Right renal pelvis (tissue), 4 donors: ENCODE results near the gene IHH. TPM values are rescaled to one million over a fixed set of nuclear protein-coding genes. Genes with fewer than 3 reads are reported as not detected.

ENCODE experiments used
- DNase-seq, 4 donors: peaks; one replicate each; pipeline ENCODE4 v3.0.0-alpha.2; 2013; ENCODE audit warnings: low read depth in 4 of 4, low spot score in 3 of 4, missing footprints in 1 of 4
- polyA plus RNA-seq, 4 donors: library from polyadenylated mRNA; unstranded; fragments of 120-200 nt; gene quantifications; one replicate each; pipeline ENCODE4 v1.2.1, GENCODE V29; 2013; ENCODE audit not compliant: insufficient read length in 4 of 4

Gene IHH
- polyA plus RNA-seq, result 1 to 10 TPM; 1.5 to 2.5 (median 1.8) TPM

GRCh38 chr2:219060821-219061791, at the start of gene IHH:
IHH (minus strand) TSS chr2:219060921; CDS start chr2:219060467, 454 bp downstream.
- DNase-seq, result no peak

GRCh38 chr2:219109471-219109870, 48.8 kb upstream of the IHH start:
- no peak for DNase-seq

GRCh38 chr2:219107758-219108157, 47.0 kb upstream of the IHH start:
- no peak for DNase-seq

GRCh38 chr2:219106251-219106650, 45.5 kb upstream of the IHH start:
- DNase-seq, result no peak

GRCh38 chr2:219104107-219105035, 43.6 kb upstream of the IHH start:
- no peak for DNase-seq

- no peak for DNase-seq
Measured at GRCh38 chr2:219099329-219099728, 38.6 kb upstream of the IHH start.

GRCh38 chr2:219095406-219095935, 34.8 kb upstream of the IHH start:
- DNase-seq, result no peak

GRCh38 chr2:219094171-219094570, 33.5 kb upstream of the IHH start:
- no peak for DNase-seq

GRCh38 chr2:219090436-219091299, 29.9 kb upstream of the IHH start:
- no peak for DNase-seq

GRCh38 chr2:219089330-219089729, 28.6 kb upstream of the IHH start:
- DNase-seq, result no peak

GRCh38 chr2:219087848-219088247, 27.1 kb upstream of the IHH start:
- DNase-seq, result no peak

GRCh38 chr2:219087361-219087760, 26.6 kb upstream of the IHH start:
- DNase-seq, result no peak

GRCh38 chr2:219086196-219086595, 25.5 kb upstream of the IHH start:
- no peak for DNase-seq

- no peak for DNase-seq
Measured at GRCh38 chr2:219084791-219085190, 24.1 kb upstream of the IHH start.

GRCh38 chr2:219082332-219082958, 21.7 kb upstream of the IHH start:
- DNase-seq, result no peak

- DNase-seq, result no peak
Measured at GRCh38 chr2:219081701-219082331, 21.1 kb upstream of the IHH start.

GRCh38 chr2:219081096-219081495, 20.4 kb upstream of the IHH start:
- DNase-seq, result no peak

- DNase-seq, result no peak
Measured at GRCh38 chr2:219079417-219079816, 18.7 kb upstream of the IHH start.

- no peak for DNase-seq
Measured at GRCh38 chr2:219078951-219079350, 18.2 kb upstream of the IHH start.
